ENCODE results near the gene TTN. TPM values are rescaled to one million over a fixed set of nuclear protein-coding genes. Genes with fewer than 3 reads are reported as not detected.

TTN gene
- total and polyA plus RNA-seq, 2 of the 8 experiments (the other 6 are each of a cell fraction or from before 2014, with no cell fraction given) = 0.30 to 9.7 TPM

DNA sequence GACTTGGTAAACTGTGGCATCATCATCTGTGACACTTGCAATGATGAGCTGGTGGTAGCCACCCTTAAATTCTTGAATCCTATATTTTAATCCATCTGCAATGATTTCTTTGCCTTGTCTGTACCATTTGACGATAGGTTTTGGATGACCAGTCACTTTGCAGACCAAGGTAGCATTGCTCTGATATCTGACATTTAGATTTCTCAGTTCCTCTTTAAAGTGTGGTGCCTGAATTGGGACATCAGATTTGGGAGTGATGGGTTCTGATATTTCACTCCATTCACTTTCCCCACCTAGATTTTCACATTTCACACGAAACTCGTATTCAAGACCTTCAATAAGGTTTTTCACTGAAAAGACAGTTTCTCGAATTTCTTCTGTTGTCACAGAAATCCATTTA, 271.2 kb downstream of the TTN start:
- H2BK20ac ChIP-seq (ENCODE audit: low read length) = no peak overlapping the region
- H4K20me1 ChIP-seq (replicated peaks in 1 of 2; ENCODE audit: control insufficient read depth in 1 of 2, insufficient read depth in 2 of 2, low read length in 2 of 2) = peaks cover 0 to 2% of the 10 kb centered on the region in 2 experiments
- H3K4me1 ChIP-seq (replicated peaks in 1 of 4; ENCODE audit: control insufficient read depth in 3 of 4, insufficient read depth in 4 of 4, low read length in 3 of 4) = peaks cover 0 to 3% (median 0%) of the 10 kb centered on the region in 4 experiments; a peak in 1 of 7 replicates
- H3K9me3 ChIP-seq (ENCODE audit: insufficient read depth in 2 of 2, low read depth in 1 of 2, low read length in 1 of 2) = no peaks in the 10 kb centered on the region
- H3K4me2 ChIP-seq (ENCODE audit: insufficient read depth in 1 of 2, low read depth in 2 of 2, low read length in 2 of 2) = no peak overlapping the region
- CTCF ChIA-PET (ENCODE audit: partially characterized antibody) = no interaction called here
- peaks cover 11% of the 10 kb centered on the region; the same call in 1 of the 2 replicates for H3K79me1 ChIP-seq (ENCODE audit: low read depth, low read length)
- peaks cover 0 to 55% (median 27%) of the 10 kb centered on the region in 4 experiments; a peak in 7 of 8 replicates for H3K36me3 ChIP-seq (ENCODE audit: control insufficient read depth in 2 of 4, insufficient read depth in 4 of 4, low read length in 3 of 4)
- H3K79me2 ChIP-seq (ENCODE audit: control insufficient read depth in 1 of 2, insufficient read depth in 2 of 2, low read length in 2 of 2) = peaks cover 0 to 23% of the 10 kb centered on the region in 2 experiments; a peak in 1 of 4 replicates
- WGBS, 2 experiments (ENCODE audit: extremely low coverage in 1 of 2, insufficient coverage in 1 of 2, insufficient read length in 1 of 2, insufficient replicate concordance in 2 of 2, low coverage in 1 of 2, low lambda C conversion rate in 2 of 2, missing lambda C conversion rate in 1 of 2) = 90% methylated on average over 4 of the region's 4 CpGs; no CpG with 5 or more reads in 1 of the 2 experiments
- H3K56ac ChIP-seq (replicated peaks; ENCODE audit: insufficient read length, low read depth, low read length) = no peak overlapping the region
- FAIRE-seq (no peak), DNase-seq (ENCODE audit: low read depth in 1 of 2, low spot score in 2 of 2) (no peak)
- no peak overlapping the region for H3K9ac ChIP-seq (replicated peaks in 1 of 4; ENCODE audit: extremely low read depth in 1 of 4, low read depth in 3 of 4, low read length in 3 of 4)
- H3K4me3 ChIP-seq (ENCODE audit: extremely low read depth in 1 of 4, insufficient read depth in 2 of 4, low read depth in 3 of 4, low read length in 4 of 4) = no peak overlapping the region
- POLR2A ChIA-PET (ENCODE audit: partially characterized antibody) = no interaction called here
- H3K23me2 ChIP-seq (ENCODE audit: low read depth, low read length) = no peaks in the 10 kb centered on the region
- H2BK15ac ChIP-seq (ENCODE audit: low read length) = no peak overlapping the region
- no peak overlapping the region for H2BK12ac ChIP-seq (ENCODE audit: low read depth, low read length)
- H3K18ac ChIP-seq (ENCODE audit: extremely low read depth, low read length) = no peak overlapping the region
- H3K23ac ChIP-seq (ENCODE audit: insufficient read length) = no peak overlapping the region
- H3K4ac ChIP-seq (replicated peaks; ENCODE audit: insufficient read length, low read depth, low read length) = no peak overlapping the region
- H3K27me3 ChIP-seq (replicated peaks in 1 of 4; ENCODE audit: control insufficient read depth in 3 of 4, extremely low read depth in 1 of 4, insufficient read depth in 3 of 4, low read length in 3 of 4) = no peaks in the 10 kb centered on the region
- no peak overlapping the region for H4K91ac ChIP-seq (replicated peaks; ENCODE audit: insufficient read length, low read length)
- no peak overlapping the region for H4K5ac ChIP-seq (ENCODE audit: insufficient read length, low read depth, low read length)
- H3K14ac ChIP-seq (ENCODE audit: insufficient read length) = no peak overlapping the region
- no peak overlapping the region for H2AFZ ChIP-seq (ENCODE audit: low read length)
- H3K27ac ChIP-seq (ENCODE audit: low read depth, low read length) = no peak overlapping the region
- no peak overlapping the region for H2BK120ac ChIP-seq (replicated peaks; ENCODE audit: low read depth, low read length)
- no peak overlapping the region for H2AK5ac ChIP-seq (ENCODE audit: low read depth, low read length)
- no peak overlapping the region for H4K8ac ChIP-seq (ENCODE audit: extremely low read depth, insufficient read depth, low read length)
- no peak overlapping the region for H2BK5ac ChIP-seq (ENCODE audit: low read depth, low read length)
- no peak for TF ChIP-seq BRCA1 (IDR thresholded peaks at IDR 0.05; ENCODE audit: low read depth, low read length)
- TF ChIP-seq BCL11A (IDR thresholded peaks at IDR 0.05; ENCODE audit: low read depth in 2 of 2, low read length in 2 of 2) = no peak
- no peak for TF ChIP-seq KDM4A (IDR thresholded peaks at IDR 0.05; ENCODE audit: low read depth, low read length, severe bottlenecking)
- TF ChIP-seq CBX8 (IDR thresholded peaks at IDR 0.05; ENCODE audit: borderline replicate concordance, low read depth, low read length) = no peak
- no peak for TF ChIP-seq SIX5 (IDR thresholded peaks at IDR 0.05; ENCODE audit: low read depth, low read length)
- no peak for TF ChIP-seq EZH2 (IDR thresholded peaks at IDR 0.05; ENCODE audit: low read depth, low read length, severe bottlenecking)
- no peak for TF ChIP-seq YY1 (IDR thresholded peaks at IDR 0.05; ENCODE audit: low read depth, low read length)
- TF ChIP-seq KDM1A (IDR thresholded peaks at IDR 0.05; ENCODE audit: borderline replicate concordance, low read length) = no peak
- no peak for TF ChIP-seq NRF1 (IDR thresholded peaks at IDR 0.05; ENCODE audit: low read depth, low read length)
- TF ChIP-seq NANOG (IDR thresholded peaks at IDR 0.05; ENCODE audit: insufficient read depth, low read depth, low read length, poor library complexity, severe bottlenecking) = no peak
- TF ChIP-seq, protein P1, sequence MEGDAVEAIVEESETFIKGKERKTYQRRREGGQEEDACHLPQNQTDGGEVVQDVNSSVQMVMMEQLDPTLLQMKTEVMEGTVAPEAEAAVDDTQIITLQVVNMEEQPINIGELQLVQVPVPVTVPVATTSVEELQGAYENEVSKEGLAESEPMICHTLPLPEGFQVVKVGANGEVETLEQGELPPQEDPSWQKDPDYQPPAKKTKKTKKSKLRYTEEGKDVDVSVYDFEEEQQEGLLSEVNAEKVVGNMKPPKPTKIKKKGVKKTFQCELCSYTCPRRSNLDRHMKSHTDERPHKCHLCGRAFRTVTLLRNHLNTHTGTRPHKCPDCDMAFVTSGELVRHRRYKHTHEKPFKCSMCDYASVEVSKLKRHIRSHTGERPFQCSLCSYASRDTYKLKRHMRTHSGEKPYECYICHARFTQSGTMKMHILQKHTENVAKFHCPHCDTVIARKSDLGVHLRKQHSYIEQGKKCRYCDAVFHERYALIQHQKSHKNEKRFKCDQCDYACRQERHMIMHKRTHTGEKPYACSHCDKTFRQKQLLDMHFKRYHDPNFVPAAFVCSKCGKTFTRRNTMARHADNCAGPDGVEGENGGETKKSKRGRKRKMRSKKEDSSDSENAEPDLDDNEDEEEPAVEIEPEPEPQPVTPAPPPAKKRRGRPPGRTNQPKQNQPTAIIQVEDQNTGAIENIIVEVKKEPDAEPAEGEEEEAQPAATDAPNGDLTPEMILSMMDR (IDR thresholded peaks at IDR 0.05; ENCODE audit: control extremely low read depth in 1 of 3, insufficient read depth in 1 of 3, low read depth in 1 of 3, low read length in 3 of 3) = no peak

Measured in H1 (cell line).